HG02623 (cell line): Measurements from ENCODE around the gene COMMD7.
"Not testable (repeated sequence)": the region's sequence is repeated elsewhere in the genome, so short reads cannot be mapped to it uniquely, and the experiment has no call there.

Experiments
- ATAC-seq: cut with Tn5 transposase; IDR thresholded peaks from one replicate; pipeline ENCODE4 v1.9.1; 2021; ENCODE audit warnings: moderate library complexity; ENCODE audit not compliant: unreplicated experiment

Gene COMMD7

DNA sequence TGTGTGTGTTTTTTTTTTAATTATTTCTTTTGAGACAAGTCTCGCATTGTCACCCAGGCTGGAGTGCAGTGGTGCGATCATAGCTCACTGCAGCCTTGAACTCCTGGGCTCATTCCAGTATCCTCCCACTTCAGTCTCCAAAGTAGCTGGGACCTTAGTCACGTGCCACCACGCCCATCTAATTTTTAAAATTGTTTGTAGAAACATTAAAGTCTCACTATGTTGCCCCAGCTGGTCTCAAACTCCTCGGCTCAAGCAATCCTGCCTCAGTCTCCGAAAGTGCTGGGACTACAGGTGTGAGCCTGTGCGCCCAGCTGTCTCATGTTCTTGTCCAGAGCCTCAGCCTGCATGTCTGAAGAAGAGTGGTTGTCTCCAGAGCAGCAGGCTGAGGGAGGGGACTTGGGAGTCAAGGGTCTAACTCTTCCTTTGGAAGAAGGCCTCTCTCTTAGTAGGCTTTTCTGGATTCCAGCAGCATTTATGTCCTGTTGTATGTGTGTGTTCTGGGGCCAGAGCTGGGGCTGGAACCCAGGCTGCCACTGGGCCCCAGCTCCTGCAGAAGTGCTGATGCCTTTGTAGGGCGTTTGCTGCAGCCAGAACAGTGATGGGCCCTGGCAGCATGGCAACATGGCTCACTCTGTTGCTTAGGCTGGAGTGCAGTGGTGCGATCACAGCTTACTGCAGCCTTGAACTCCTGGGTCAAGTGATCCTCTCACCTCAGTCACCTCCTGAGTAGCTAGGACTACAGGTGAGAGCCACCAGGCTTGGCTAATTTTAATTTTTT lies 24.3 kb upstream of the COMMD7 start:
- ATAC-seq = no peak

DNA sequence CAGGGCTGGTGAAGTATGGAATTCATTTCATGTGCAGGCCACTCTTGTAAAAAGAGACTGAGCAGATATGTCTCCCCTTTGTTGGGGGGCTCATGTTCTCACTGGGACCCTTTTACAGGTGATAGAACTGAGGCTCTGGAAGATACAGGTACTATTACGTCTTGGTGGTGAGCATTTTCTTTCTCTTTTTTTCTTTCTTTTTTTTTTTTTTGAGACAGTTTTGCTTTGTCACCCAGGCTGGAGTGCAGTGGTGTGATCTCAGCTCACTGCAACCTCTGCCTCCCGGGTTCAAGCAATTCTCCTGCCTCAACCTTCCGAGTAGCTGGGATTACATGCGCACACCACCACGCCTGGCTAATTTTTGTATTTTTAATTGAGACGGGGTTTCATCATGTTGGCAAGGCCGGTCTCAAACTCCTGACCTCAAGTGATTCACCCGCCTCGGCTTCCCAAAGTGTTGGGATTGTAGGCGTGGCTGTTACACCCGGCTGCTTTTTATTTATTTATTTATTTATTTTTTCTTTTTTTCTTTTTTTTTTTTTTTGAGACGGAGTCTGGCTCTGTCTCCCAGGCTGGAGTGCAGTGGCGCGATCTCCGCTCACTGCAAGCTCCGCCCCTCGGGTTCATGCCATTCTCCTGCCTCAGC lies 22.1 kb upstream of the COMMD7 start:
- not testable (repeated sequence) for ATAC-seq

DNA sequence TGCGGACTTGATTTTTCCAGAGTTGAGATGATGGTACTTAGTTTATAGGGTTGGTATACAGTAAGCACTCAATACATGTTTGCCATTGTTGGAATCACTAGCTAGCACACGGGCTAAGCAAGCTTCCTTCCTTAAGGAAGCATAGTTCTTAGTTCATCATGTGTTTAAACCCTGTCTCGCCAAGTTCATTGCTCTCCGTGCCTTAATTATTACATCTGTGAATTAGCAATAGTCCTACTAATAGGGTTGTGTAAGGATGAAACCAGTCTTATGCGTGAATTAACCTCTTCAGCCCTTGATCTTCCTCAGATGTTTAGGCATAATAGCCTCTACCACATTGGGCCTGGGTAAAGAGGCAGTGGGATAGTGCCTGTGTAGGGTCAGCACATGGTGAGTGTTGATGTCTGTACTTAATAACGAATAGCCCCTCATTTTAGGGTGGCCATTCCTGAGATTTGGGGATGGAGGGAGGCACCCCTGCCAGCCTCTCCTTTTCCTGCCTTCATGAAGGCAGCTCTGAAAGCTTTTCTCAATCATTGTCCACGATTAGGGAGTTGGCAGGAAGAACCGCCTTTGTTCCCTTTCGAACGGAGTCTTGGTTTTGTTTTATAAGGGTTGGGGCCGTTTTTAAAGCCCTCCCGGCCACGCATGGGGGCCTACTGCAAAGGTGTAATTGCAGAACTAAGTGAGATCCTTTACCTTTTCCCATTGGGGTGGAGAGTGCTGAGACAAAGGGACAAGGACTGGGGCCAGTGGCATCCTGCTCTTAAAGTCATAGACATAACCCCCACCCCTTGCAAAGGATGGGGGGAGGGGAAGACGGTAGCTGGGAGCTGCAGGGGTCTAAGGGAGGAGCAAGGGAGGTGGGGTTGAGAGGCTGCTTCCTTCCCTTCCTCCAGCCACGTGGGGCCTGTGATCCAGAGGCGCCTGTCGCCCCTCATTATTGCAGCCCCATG lies 21.0 kb upstream of the COMMD7 start:
- ATAC-seq = no peak

DNA sequence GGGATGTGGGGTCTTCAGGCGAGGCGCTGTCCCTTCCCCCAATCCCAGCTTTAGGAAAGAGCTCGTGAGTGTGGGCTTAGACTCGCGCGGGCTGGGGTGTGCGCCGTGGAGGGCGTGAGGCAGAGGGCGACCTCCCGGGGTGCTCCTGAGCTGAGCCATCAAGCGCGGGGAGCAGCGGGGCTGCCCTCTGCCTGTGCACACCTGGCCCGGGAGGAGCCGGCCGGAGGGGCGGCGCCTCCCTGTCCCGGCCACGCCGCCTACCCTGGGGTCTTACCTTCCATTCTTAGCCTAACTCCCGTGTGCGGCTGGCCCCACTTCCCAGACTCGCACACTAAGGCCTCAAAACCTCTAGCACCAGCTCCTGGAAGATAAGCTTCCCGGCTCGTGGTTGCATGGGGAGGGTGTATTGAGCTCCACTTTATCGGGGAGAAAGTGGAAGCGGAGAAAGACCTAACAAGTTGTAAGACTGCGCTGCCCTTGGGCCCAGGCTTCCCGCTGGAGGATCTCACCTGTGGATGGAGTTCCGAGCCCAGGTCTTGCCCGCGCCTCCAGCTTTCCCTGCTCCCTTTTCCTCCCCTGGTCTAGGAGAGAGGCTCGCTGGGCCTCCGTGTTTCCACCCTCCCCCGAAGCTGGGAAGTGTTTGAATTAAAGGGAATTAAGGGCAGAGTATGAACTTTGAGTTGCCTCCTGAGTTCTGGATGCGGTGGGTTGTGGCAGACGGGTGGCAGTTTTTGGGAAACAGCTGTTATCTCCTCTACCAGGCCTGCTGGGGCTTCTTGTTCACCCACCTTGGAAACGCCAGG lies 20.1 kb upstream of the COMMD7 start:
- ATAC-seq = no peak

DNA sequence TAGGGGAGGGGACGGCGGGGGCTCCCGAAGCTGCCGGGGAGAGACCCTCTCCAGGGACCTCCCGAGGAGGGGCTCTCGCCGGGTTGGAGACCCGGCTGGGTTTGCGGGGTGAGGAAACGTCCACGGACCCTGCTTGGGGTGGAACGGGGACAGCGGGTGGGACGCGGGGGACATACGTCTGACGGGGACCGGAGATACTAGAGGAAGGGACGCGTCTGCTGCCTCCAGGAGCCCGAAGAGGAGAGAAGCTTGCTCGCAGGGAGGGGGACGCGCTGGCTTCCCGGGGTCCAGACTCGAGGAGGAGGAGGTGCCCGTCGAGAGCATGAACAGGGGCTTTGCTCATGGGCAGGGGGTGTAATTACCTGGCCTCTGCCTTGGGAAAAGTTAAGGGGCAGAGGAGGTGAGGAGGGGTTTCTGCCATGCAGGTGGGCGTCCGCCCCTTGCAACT lies 19.5 kb upstream of the COMMD7 start:
- no peak for ATAC-seq

DNA sequence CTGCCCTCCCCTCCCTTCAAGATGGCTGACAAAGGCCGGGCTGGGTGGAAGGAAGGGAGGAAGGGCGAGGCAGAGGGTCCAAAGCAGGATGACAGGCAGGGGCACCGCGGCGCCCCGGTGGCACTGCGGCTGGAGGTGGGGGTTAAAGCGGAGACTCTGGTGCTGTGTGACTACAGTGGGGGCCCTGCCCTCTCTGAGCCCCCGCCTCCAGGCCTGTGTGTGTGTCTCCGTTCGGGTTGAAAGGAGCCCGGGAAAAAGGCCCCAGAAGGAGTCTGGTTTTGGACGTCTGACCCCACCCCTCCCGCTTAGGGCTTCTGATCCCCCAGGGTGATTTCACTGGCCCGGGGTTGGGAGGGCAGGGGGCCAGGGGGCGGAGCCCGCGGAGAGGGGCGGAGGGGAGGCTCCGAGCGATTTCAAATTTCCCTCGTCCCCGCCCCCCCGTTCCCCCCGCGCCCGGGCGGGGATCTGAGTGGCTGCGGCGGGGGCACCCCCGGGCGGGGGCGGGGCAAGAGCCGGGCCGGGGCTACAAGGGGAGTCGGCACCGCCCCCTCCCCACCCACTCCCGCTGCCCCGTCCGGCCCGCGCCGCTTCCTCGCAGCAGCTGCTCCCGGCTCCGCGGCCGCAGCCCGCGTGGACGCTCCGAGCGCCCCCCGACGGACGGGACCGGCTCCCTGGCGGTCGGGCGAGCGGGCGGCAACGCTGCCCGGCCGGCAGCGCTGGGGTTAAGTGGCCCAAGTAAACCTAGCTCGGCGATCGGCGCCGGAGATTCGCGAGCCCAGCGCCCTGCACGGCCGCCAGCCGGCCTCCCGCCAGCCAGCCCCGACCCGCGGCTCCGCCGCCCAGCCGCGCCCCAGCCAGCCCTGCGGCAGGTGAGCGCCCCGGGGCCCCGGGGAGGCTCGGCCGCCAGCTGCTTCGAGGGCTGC lies 18.8 kb upstream of the COMMD7 start, which contains the start of gene DNMT3B:
TSS of gene DNMT3B (plus strand) at position 555 of the 923 bp plus-strand sequence. CDS start 17,939 bp downstream, outside the sequence.
- ATAC-seq = peak; percentile 59

DNA sequence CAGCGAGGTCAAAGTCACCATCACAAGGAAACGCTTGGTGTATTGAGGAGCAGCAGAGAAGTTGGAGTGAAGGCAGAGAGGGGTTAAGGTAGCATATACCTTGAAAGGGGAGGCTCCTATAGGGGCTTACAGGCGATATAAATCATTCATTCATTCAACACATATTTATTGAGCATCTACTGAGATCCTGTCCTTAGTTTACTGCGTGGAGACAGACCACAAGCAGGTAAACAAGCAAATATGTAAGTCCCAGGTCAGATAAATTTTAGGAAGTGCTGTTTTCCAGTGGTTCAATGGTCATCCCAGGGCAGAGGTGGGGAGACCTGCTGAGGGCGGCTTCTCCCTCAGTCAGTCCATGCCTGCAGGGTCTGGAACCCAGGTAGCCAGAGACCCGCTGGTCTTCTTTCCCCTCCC lies 18.2 kb upstream of the COMMD7 start:
- ATAC-seq = no peak

DNA sequence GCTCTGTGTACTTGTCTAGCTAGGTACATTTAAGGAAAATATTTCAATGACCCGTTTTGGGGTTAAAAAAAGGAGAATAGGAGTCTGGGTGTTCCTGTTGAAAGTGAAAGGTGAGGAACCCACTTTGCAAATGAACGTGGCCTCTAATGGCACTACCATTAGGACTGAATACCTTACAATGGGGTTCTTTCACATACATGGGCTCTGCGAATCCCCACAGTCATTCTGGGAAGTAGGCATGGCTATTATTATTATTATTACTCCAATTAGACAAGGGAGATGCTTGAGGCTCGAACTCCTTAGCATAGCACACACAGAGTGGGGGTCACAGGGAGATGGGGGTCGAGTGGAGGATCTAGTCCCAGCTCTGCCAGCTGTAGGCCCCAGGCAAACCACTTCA lies 12.9 kb upstream of the COMMD7 start:
- ATAC-seq = no peak

DNA sequence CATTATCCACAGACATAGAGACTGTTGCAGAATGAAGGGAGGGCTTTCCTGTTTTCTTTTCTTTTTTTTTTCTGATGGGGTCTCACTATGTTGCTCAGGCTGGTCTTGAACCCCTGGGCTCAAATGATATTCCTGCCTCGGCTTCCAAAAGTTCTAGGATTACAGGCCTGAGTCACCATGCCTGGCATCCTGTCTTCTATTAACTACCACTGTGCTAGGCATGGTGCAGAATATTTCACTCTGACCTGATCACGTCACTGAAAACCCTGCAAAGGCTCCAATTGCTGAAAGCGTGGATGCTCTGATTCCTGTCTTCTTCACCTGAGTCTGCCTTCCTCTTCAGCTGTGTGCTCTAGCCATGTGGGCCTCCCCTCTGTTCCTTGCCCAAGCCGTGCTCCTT lies 10.5 kb upstream of the COMMD7 start:
- ATAC-seq = no peak

DNA sequence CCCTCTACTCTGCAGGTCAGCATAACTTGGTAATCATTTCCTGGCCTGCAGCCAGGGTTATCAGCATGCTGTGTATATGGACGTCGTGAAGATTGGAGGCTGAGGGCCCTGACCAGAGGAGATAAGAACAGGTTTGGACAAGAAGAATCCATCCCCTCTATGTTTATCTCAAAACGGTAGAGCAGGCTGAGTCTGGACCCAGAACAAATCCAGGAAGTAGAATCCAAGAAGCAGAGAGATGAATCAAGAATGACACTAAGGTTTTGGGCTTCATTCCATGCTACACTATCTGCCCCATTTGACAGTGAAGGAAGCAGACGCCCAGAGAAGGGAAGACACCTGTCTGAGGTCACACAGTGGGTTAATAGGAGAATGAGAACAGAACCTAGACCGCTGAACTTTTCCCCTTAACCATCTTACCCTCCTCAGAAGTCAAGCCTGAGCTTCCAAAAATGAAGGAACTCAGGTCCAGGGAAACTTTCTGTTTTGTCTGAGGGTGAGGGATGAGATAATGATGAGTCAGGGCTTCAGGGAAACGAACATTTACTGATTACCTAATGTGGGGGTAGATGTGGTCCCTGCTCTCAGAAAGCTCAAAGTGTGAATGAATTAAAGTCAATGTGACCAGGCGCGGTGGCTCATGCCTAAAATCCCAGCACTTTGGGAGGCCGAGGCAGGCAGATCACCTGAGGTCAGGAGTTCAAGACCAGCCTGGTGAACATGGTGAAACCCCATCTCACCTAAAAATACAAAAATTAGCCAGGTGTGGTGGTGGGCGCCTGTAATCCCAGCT lies 9.4 kb upstream of the COMMD7 start:
- no peak for ATAC-seq

DNA sequence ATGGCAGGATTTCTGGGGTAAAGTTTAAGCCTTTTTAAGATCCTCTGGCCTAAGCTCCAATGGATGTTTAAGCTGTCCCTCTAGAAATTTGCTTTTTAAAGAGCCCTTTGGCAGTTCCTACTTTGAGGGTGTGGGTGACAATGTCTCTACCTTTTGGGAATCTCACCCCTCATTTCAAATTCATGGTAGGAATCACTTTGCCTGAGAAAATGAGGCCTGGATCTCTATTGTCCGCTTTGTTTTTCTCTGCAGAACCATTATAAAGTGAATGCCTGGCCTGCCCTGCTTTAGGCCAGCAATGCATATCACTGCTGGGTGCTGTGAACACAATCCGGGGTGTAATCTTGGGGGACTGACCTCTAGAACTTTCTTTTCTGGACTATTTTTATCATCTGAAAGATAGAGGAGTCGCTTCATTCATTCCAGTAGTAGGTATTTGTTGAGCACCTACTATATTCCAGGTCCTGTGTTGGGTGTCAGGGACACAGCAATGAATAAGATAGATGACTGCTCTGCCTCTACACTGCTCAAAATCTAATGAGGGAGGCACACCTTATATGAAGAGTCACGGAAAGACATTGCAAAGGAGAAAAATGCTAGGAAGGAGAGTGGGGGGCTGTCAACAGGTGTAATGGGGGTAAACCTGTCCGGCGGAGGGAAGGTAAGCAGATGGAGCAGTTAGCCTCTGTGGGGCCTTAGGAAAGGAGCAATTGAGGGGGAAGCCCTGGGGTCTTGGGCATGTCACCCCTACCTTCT lies 8.6 kb upstream of the COMMD7 start:
- no peak for ATAC-seq

DNA sequence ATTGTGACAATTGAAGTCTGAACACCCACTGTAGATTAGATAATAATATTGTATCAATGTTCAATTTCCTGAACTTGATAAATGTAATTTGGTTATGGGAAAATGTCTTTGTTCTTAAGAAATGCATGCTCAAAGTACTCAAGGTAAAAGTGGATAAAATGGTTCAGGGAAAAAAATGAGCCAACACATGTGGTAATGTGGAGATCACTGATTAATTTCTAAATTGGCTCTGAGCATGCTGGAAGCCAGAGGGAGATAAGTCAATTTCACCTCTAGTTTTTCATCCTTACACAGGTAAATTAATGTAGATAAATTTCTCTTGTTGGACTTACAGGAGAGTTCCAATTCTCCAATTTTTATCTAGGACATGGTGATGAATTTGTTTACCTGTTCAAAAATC lies 8.0 kb upstream of the COMMD7 start:
- ATAC-seq = no peak

DNA sequence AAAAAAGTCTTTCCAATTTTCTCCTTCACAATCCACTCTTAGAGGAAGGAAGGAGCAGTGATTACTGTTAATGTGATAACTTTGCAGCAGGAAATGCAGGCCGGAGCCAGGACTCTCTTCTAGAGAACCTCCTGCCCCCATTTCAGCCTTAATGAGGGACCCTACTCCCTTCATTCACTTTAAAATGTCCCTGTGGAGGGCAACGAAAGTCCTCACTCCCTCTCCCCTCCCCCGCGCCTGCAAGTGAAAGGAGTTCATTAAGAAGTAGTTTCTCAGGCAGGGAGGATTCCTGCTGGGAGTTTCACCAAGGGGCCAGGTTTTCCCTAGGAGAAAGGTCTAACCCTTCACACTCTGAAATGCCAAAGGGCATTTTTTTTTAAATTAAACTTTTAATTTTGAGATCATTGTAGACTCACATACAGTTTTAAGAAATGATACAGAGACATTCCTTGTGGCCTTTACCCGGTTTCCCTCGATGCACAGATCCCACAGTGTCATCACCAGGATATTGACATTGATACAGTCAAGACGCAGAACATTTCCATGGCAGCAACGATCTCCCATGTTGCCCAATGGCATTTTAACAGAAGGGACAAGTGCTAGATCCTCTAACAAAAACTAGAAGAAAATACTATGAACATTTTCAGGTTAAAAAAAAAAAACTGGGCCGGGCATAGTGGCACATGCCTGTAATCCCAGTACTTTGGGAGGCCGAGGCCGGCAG lies 6.8 kb upstream of the COMMD7 start:
- ATAC-seq = no peak

DNA sequence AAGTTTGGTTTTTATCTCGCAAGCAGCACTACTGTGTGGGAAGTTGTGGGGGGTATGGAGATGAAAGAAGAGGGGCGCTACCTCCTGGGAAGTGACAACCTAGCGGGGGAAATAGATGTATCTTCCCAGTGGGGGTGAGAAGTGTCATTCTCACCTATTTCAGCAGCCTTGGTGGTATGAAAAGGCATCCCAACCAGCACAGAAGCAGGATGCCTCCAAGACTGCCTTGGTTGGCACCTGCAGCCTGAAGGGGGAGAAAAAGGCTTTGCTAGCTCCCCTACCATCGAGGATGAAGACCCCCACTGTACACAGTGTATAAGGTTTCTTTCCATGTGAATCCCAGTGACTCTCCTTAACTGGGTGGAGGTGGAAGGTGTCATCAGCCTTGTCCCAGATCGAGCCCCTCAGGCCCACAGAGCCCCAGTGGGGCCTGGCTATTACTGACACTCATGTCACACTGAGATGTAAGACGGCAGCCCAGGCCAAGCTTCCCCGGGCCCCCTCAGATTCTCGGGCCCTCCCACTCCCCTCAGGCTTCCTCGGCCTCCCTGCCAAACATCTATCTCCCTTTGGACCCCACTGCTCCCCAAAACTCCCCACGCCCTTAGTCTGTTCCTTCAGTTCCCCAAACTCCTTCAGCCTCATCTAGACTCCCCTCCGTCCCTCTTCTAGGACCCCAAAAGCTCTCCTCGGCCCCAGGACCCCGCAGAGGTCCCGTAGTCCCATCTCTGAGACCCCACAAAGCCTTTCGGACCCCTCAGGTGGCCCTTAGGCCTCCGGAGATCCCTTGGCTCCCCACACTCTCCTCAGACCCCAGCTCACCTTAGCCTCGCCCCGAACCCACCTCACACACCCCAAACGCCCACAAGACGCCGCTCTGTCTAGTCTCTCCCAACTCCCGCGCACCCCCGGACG lies 688 bp downstream of the COMMD7 start:
- ATAC-seq = no peak

DNA sequence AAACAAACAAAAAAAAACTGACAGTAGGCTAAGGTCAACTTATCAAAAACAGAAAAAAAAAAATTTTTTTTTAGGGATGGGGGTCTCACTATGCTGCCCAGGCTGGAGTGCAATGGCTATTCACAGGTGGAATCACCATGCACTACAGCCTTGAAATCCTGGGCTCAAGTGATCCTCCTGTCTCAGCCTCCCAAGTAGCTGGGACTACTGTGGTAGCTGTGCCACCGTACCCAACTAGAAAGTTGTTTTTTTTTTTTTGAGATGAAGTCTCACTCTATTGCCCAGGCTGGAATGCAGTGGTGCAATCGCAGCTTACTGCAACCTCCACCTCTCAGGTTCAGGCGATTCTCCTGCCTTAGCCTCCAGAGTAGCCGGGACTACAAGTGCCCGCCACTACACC lies 2.1 kb downstream of the COMMD7 start:
- no peak for ATAC-seq
